ENCODE data around the gene MYF6. TPM values are rescaled to one million over a fixed set of nuclear protein-coding genes. Genes with fewer than 3 reads are reported as not detected.
A peak's percentile ranks its signal among the peaks of the same experiment; 100 is the strongest.

The MYF6 gene
- total and polyA plus RNA-seq, 2 of the 13 experiments (the other 11 are each of a cell fraction or from before 2014, with no cell fraction given): not detected

GRCh38 chr12:80702889-80703805 is 4.3 kb upstream of the MYF6 start:
- Histone ChIP-seq H3K4me2 (ENCODE audit: low read depth, low read length) (peak overlapping the region; percentile 56), H3K27me3 (ENCODE audit: control insufficient read depth in 1 of 2, insufficient read depth in 2 of 2, low read length in 2 of 2) (no peaks in the 10 kb centered on the region), H3K9me3 (ENCODE audit: low read length) (no peaks in the 10 kb centered on the region), H3K4me3 (replicated peaks in 1 of 3; ENCODE audit: insufficient read depth in 1 of 3, low read depth in 2 of 3, low read length in 3 of 3) (no peak overlapping the region), H3K79me2 (ENCODE audit: insufficient read depth, low read length) (no peaks in the 10 kb centered on the region), H2AFZ (ENCODE audit: low read length) (peak overlapping the region; percentile 79), H3K4me1 (ENCODE audit: insufficient read depth, low read length) (peaks cover 18% of the 10 kb centered on the region), H3K27ac (ENCODE audit: extremely low read length, insufficient read depth, low read length) (no peak overlapping the region), H3K9ac (ENCODE audit: insufficient read depth, low read depth, low read length) (no peak overlapping the region), H3K36me3 (replicated peaks in 1 of 2; ENCODE audit: control insufficient read depth in 1 of 2, insufficient read depth in 2 of 2, low read length in 2 of 2) (no peaks in the 10 kb centered on the region), H4K20me1 (ENCODE audit: insufficient read depth, low read length) (no peaks in the 10 kb centered on the region)
- ChIA-PET POLR2A (no interaction called here), CTCF (ENCODE audit: low intra/inter-chr PET ratio, low total read pairs) (no interaction called here)
- no TSS peak for BruUV-seq (replicated peaks)
- 7% methylated on average over 12 of the region's 12 CpGs for WGBS (ENCODE audit: low lambda C conversion rate)
- no peak for FAIRE-seq
- peak; percentile 5 for DNase-seq (ENCODE audit: low spot score)
- in situ Hi-C loops (cut with HindIII; ENCODE audit: extremely low pct_ligation_motif_present, low pct_unique_long_range_greater_than_20kb) (no loop called here), intact Hi-C loops (cut with micrococcal nuclease; ENCODE audit: unreplicated experiment) (no loop called here)
- no peak for TF ChIP-seq ZBTB7B (CRISPR knock-in tag; IDR thresholded peaks at IDR 0.05)
- no peak for TF ChIP-seq NFE2L1 (CRISPR knock-in tag; IDR thresholded peaks at IDR 0.05; ENCODE audit: borderline replicate concordance)
- no peak for TF ChIP-seq CREM (IDR thresholded peaks at IDR 0.05)
- no peak for TF ChIP-seq CREM (CRISPR knock-in tag; IDR thresholded peaks at IDR 0.05)
- TF ChIP-seq HOMEZ (CRISPR knock-in tag; IDR thresholded peaks at IDR 0.05; ENCODE audit: low read depth): no peak
- TF ChIP-seq, protein P1, sequence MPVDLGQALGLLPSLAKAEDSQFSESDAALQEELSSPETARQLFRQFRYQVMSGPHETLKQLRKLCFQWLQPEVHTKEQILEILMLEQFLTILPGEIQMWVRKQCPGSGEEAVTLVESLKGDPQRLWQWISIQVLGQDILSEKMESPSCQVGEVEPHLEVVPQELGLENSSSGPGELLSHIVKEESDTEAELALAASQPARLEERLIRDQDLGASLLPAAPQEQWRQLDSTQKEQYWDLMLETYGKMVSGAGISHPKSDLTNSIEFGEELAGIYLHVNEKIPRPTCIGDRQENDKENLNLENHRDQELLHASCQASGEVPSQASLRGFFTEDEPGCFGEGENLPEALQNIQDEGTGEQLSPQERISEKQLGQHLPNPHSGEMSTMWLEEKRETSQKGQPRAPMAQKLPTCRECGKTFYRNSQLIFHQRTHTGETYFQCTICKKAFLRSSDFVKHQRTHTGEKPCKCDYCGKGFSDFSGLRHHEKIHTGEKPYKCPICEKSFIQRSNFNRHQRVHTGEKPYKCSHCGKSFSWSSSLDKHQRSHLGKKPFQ (CRISPR knock-in tag; IDR thresholded peaks at IDR 0.05; ENCODE audit: insufficient replicate concordance): no peak
- no peak for TF ChIP-seq ZNF383 (CRISPR knock-in tag; IDR thresholded peaks at IDR 0.05; ENCODE audit: borderline replicate concordance)
- no peak for TF ChIP-seq ZFYVE20 (CRISPR knock-in tag; IDR thresholded peaks at IDR 0.05; ENCODE audit: borderline replicate concordance, low read depth)
- TF ChIP-seq KIAA2018 (CRISPR knock-in tag; IDR thresholded peaks at IDR 0.05; ENCODE audit: borderline replicate concordance): no peak
- no peak for TF ChIP-seq RNF2 (conservative IDR thresholded peaks at IDR 0.05; ENCODE audit: low read depth)
- no peak for TF ChIP-seq CBX2 (IDR thresholded peaks at IDR 0.05; ENCODE audit: low read depth, low read length)
- TF ChIP-seq CBX2 (CRISPR knock-in tag; IDR thresholded peaks at IDR 0.05; ENCODE audit: low read depth): no peak
- ATAC-seq: peak; percentile 59
